HL-60/S4 (cell line): ENCODE measurements around the gene LCN2.
"Not testable (repeated sequence)": the region's sequence is repeated elsewhere in the genome, so short reads cannot be mapped to it uniquely, and the experiment has no call there.

ENCODE experiments used
- in situ Hi-C: fragments of 300-500 bp; cut with MboI; formaldehyde crosslinking; loops from 2 replicates; pipeline ENCODE4 v1.14.3; 2022; ENCODE audit warnings: low sequenced_read_pairs

Gene LCN2

GRCh38 chr9:128163523-128164306 is 14.5 kb downstream of the LCN2 start:
- in situ Hi-C loops: no loop called here

DNA sequence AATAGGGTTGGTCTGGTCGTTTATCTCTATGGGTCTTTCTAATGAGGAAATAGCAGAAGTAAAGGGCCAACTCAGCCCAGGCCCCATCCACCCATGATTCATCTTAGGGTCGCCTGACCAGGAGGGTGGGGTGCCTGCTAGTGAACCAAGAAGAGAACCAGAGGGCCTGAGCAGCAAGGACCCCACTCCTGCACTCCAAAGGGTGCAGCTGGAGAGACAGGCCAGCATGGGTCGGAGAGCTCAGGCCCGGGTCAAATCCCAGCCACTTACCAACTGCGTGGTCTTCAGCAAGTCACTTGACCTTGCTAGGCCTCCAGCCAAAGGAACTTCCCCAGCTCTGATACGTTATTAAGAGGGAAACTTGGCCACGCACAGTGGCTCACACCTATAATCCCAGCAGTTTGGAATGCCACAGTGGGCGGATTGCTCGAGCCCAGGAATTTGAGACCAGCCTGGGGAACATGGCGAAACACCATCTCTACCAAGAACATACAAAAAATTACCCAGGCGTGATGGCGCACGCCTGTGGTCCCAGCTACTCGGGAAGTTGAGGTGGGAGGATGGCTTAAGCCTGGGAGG is 15.1 kb downstream of the LCN2 start:
- in situ Hi-C loops: no loop called here

GRCh38 chr9:128166169-128166568 is 16.9 kb downstream of the LCN2 start:
- in situ Hi-C loops: no loop called here

- in situ Hi-C loops: no loop called here
Measured at GRCh38 chr9:128167209-128167608, 18.0 kb downstream of the LCN2 start.

- in situ Hi-C loops: no loop called here
Measured at GRCh38 chr9:128168731-128169308, 19.6 kb downstream of the LCN2 start.

GRCh38 chr9:128169492-128169891 is 20.2 kb downstream of the LCN2 start:
- in situ Hi-C loops: no loop called here

- in situ Hi-C loops: no loop called here
Measured at GRCh38 chr9:128169925-128170324, 20.7 kb downstream of the LCN2 start.

GRCh38 chr9:128174062-128174461 is 24.8 kb downstream of the LCN2 start:
- in situ Hi-C loops: no loop called here

- in situ Hi-C loops: no loop called here
Measured at GRCh38 chr9:128175102-128175563, 25.9 kb downstream of the LCN2 start.

- in situ Hi-C loops: no loop called here
Measured at GRCh38 chr9:128175726-128176125, 26.5 kb downstream of the LCN2 start.

DNA sequence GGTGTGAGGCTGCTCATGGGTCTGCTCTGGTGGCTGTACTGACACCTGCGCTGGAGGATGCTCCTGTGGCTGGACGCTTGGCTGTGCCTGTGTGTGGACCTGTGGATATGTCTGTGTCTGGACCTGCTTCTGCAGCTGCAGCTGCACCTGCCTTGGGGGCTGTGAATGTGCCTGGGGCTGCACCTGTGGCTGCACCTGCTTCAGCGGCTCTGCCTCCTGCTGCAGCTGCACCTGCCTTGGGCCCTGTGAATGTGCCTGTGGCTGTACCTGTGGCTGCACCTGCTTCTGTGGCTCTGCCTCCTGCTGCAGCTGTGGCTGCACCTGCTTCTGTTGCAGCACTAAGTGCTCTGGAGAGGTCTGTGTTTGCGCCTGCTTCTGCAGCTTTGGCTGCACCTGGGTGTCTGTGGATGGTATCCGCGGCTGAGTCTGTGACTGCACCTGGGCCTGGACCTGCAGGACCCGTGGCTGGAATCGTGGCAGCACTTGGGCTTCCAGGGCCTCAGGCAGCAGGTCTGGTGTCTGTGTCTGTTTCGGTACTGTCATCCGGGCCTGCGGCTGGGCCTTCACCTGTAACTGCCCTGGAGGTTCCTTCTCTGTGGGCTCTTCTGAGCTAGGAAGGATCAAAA is 29.7 kb downstream of the LCN2 start:
- in situ Hi-C loops: no loop called here

- in situ Hi-C loops: no loop called here
Measured at GRCh38 chr9:128180001-128180400, 30.7 kb downstream of the LCN2 start.

DNA sequence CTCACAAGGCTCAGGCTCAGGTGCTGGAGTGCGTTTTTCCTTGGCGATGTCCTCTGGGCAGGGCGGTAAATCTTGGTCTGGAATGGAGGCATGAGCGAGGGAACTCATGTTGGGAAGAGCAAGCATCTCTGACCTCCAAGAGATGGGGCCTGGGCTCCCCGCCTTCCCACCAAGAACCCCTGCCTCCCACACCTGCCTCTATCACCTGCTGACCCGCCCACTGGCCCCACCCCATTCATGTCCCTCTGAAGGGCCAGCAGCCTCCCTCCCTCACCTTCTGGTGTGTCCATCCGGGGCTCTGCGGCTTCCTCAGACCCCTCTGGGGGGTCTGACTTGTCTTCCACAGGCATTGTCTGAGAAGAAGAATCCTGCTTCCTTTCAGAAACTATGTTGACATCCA is 31.2 kb downstream of the LCN2 start:
- in situ Hi-C loops: no loop called here

- in situ Hi-C loops: not testable (repeated sequence)
Measured at GRCh38 chr9:128181480-128181879, 32.2 kb downstream of the LCN2 start.

DNA sequence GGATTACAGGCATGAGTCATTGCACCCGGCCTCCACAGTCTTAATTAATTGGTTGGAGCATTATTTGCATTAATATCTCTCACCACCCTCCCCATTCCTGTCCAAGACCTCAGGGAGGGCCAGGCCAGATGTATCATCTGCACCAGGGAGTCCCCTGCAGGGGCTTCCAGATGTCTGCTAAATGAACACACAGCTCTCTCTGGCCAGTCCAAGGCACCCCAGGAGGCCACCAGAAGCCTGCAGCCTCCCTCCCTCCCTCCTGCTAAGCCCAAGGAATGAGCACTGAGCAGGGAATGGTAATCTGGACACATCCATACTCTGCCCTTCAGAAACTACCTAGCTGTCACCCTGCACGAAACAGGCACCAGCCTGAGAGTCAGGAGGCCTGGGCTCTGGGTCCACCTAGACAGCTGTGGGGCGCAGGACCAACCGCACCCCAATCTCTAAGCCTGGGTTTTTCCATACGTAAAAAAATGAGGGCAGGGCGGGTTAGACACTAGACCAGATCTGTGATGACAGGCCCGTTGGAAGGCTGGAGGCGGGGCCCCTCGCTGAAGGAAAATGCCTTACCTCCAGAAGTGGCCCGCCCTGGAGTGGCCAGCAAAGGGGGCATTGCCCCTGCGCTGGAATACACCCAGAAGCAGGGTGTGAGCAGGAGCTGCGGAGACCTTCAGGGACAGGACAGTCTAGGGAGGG is 33.8 kb downstream of the LCN2 start:
- in situ Hi-C loops: no loop called here

- in situ Hi-C loops: no loop called here
Measured at GRCh38 chr9:128185979-128186965, 37.0 kb downstream of the LCN2 start.

DNA sequence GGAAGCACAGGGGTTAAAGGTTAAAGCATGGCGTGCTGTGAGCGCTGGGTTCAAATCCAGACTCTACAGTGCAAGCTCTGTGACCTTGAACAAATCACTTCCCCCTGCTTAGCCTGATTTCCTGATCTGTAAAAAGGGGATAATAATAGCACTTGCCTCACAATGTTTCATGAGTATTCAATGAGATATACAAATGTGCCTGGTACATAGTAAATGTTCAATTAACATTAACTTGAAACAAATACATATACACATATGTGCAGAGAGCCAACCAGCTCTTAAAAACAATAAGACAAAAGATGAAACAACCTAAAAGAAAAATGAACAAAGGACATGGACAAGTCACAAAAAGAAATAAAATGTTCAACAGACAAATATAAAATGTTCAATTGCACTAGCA is 38.1 kb downstream of the LCN2 start:
- in situ Hi-C loops: no loop called here

GRCh38 chr9:128188209-128188608 is 39.0 kb downstream of the LCN2 start:
- in situ Hi-C loops: no loop called here

GRCh38 chr9:128190013-128190412 is 40.8 kb downstream of the LCN2 start:
- in situ Hi-C loops: no loop called here
